ENCODE data around the gene PCDH18.

- TF ChIP-seq RAD21 (IDR thresholded peaks at IDR 0.05; ENCODE audit: low read length) (peak; percentile 44; the same call in 1 of the 2 replicates), POLR2A (IDR thresholded peaks at IDR 0.05; ENCODE audit: low read depth, low read length) (no peak), SMC3 (IDR thresholded peaks at IDR 0.05; ENCODE audit: low read depth, low read length) (peak; percentile 17; the same call in 1 of the 2 replicates), CTCF (conservative IDR thresholded peaks at IDR 0.05; ENCODE audit: low read depth, low read length) (peak; percentile 37), RFX5 (IDR thresholded peaks at IDR 0.05; ENCODE audit: low read depth, low read length) (no peak), FOS (IDR thresholded peaks at IDR 0.05; ENCODE audit: low read depth, low read length) (peak; percentile 27; the same call in 1 of the 2 replicates), CEBPB (IDR thresholded peaks at IDR 0.05; ENCODE audit: low read depth, low read length) (peak; percentile 79), RCOR1 (IDR thresholded peaks at IDR 0.05; ENCODE audit: insufficient replicate concordance, low read length) (no peak), MAZ (IDR thresholded peaks at IDR 0.05; ENCODE audit: borderline replicate concordance, low read depth, low read length) (no peak), MXI1 (IDR thresholded peaks at IDR 0.05; ENCODE audit: borderline replicate concordance, low read depth, low read length) (no peak), USF2 (IDR thresholded peaks at IDR 0.05; ENCODE audit: low read depth, low read length) (no peak)
Measured at GRCh38 chr4:137545461-137545861, 13.2 kb upstream of the PCDH18 start.
